Measurements from ENCODE around the gene CLTCL1.

CLTCL1 gene

GRCh38 chr22:19231986-19232385, 59.5 kb downstream of the CLTCL1 start:
- no peaks in the 10 kb centered on the region for H3K36me3 ChIP-seq (ENCODE audit: control insufficient read depth in 2 of 2, insufficient read depth in 2 of 2, low read length in 2 of 2)
- no peaks in the 10 kb centered on the region for H3K9me3 ChIP-seq (ENCODE audit: control insufficient read depth in 2 of 2, low read length in 2 of 2)
- H3K27me3 ChIP-seq (ENCODE audit: control insufficient read depth in 1 of 2, insufficient read depth in 2 of 2, low read length in 2 of 2): no peaks in the 10 kb centered on the region
- H3K27ac ChIP-seq (ENCODE audit: low read length): no peak overlapping the region
- H3K4me1 ChIP-seq (ENCODE audit: control insufficient read depth, insufficient read depth, low read length): peaks cover 9% of the 10 kb centered on the region
- H3K9ac ChIP-seq (ENCODE audit: low read length in 2 of 2): no peak overlapping the region
- no peak overlapping the region for H3K4me3 ChIP-seq (ENCODE audit: low read length in 2 of 2)

DNA sequence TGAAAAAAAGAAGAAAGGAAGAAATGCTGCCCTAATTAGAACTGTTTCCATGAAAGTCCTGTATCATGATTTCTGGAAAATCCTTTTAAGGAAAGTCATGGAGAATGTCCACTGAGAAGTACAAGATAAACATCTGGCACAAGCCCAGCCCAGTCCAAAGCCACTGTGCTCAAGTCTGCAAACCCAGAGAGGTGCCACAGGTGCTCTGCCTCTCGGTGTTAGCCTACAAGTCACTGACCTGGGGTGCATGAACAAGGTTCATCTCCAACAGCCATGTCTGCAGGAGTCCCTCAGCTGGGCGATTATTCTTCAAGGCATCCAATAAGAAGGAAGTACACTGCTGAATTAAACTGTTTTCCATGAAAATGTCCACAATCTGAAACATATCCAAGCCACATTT, 61.9 kb downstream of the CLTCL1 start:
- Histone ChIP-seq H3K4me1 (ENCODE audit: control insufficient read depth, insufficient read depth, low read length) (peaks cover 9% of the 10 kb centered on the region), H3K9ac (ENCODE audit: low read length in 2 of 2) (no peak overlapping the region), H3K4me3 (ENCODE audit: low read length in 2 of 2) (no peak overlapping the region), H3K27ac (ENCODE audit: low read length) (no peak overlapping the region), H3K9me3 (ENCODE audit: control insufficient read depth in 2 of 2, low read length in 2 of 2) (no peaks in the 10 kb centered on the region), H3K27me3 (ENCODE audit: control insufficient read depth in 1 of 2, insufficient read depth in 2 of 2, low read length in 2 of 2) (no peaks in the 10 kb centered on the region), H3K36me3 (ENCODE audit: control insufficient read depth in 2 of 2, insufficient read depth in 2 of 2, low read length in 2 of 2) (peaks cover 0 to 3% of the 10 kb centered on the region in 2 donors)

DNA sequence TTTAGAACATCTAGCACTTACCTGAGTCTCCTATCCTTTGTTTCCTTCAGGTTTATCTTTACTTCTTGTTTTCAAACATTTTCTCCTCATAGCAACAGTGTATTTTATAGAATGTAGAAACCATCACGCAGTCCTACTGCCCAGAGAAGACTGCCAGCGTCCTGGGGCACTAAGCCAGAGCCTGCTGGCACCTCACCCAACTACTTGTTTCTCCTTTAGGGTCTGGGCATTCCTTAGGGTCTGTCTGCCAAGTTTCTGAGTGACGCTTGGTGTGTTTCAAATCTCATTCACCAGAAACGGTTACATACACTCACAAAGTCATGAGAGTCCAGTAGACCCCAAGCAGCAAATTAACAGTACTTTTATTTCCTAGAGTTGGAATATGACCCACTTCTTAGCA, 63.3 kb downstream of the CLTCL1 start:
- no peaks in the 10 kb centered on the region for H3K9me3 ChIP-seq (ENCODE audit: control insufficient read depth in 2 of 2, low read length in 2 of 2)
- no peak overlapping the region for H3K9ac ChIP-seq (ENCODE audit: low read length in 2 of 2)
- H3K36me3 ChIP-seq (ENCODE audit: control insufficient read depth in 2 of 2, insufficient read depth in 2 of 2, low read length in 2 of 2): peaks cover 4 to 10% of the 10 kb centered on the region in 2 donors
- H3K27ac ChIP-seq (ENCODE audit: low read length): no peak overlapping the region
- no peak overlapping the region for H3K4me3 ChIP-seq (ENCODE audit: low read length in 2 of 2)
- H3K27me3 ChIP-seq (ENCODE audit: control insufficient read depth in 1 of 2, insufficient read depth in 2 of 2, low read length in 2 of 2): no peaks in the 10 kb centered on the region
- peaks cover 9% of the 10 kb centered on the region for H3K4me1 ChIP-seq (ENCODE audit: control insufficient read depth, insufficient read depth, low read length)

GRCh38 chr22:19226428-19226827, 65.1 kb downstream of the CLTCL1 start:
- H3K4me3 ChIP-seq (ENCODE audit: low read length in 2 of 2): no peak overlapping the region
- H3K9me3 ChIP-seq (ENCODE audit: control insufficient read depth in 2 of 2, low read length in 2 of 2): no peaks in the 10 kb centered on the region
- peaks cover 9% of the 10 kb centered on the region for H3K4me1 ChIP-seq (ENCODE audit: control insufficient read depth, insufficient read depth, low read length)
- H3K9ac ChIP-seq (ENCODE audit: low read length in 2 of 2): no peak overlapping the region
- H3K27me3 ChIP-seq (ENCODE audit: control insufficient read depth in 1 of 2, insufficient read depth in 2 of 2, low read length in 2 of 2): no peaks in the 10 kb centered on the region
- H3K27ac ChIP-seq (ENCODE audit: low read length): no peak overlapping the region
- H3K36me3 ChIP-seq (ENCODE audit: control insufficient read depth in 2 of 2, insufficient read depth in 2 of 2, low read length in 2 of 2): peaks cover 16 to 21% of the 10 kb centered on the region in 2 donors

GRCh38 chr22:19225560-19225959, 66.0 kb downstream of the CLTCL1 start:
- Histone ChIP-seq H3K9me3 (ENCODE audit: control insufficient read depth in 2 of 2, low read length in 2 of 2) (no peaks in the 10 kb centered on the region), H3K27ac (ENCODE audit: low read length) (no peak overlapping the region), H3K36me3 (ENCODE audit: control insufficient read depth in 2 of 2, insufficient read depth in 2 of 2, low read length in 2 of 2) (peaks cover 16 to 23% of the 10 kb centered on the region in 2 donors), H3K9ac (ENCODE audit: low read length in 2 of 2) (no peak overlapping the region), H3K4me3 (ENCODE audit: low read length in 2 of 2) (no peak overlapping the region), H3K27me3 (ENCODE audit: control insufficient read depth in 1 of 2, insufficient read depth in 2 of 2, low read length in 2 of 2) (no peaks in the 10 kb centered on the region), H3K4me1 (ENCODE audit: control insufficient read depth, insufficient read depth, low read length) (peaks cover 9% of the 10 kb centered on the region)

- H3K36me3 ChIP-seq (ENCODE audit: control insufficient read depth in 2 of 2, insufficient read depth in 2 of 2, low read length in 2 of 2): peaks cover 16 to 24% of the 10 kb centered on the region in 2 donors
- no peak overlapping the region for H3K9ac ChIP-seq (ENCODE audit: low read length in 2 of 2)
- no peaks in the 10 kb centered on the region for H3K27me3 ChIP-seq (ENCODE audit: control insufficient read depth in 1 of 2, insufficient read depth in 2 of 2, low read length in 2 of 2)
- H3K27ac ChIP-seq (ENCODE audit: low read length): no peak overlapping the region
- peaks cover 9% of the 10 kb centered on the region for H3K4me1 ChIP-seq (ENCODE audit: control insufficient read depth, insufficient read depth, low read length)
- H3K9me3 ChIP-seq (ENCODE audit: control insufficient read depth in 2 of 2, low read length in 2 of 2): no peaks in the 10 kb centered on the region
- H3K4me3 ChIP-seq (ENCODE audit: low read length in 2 of 2): no peak overlapping the region
These were observed 66.5 kb downstream of the CLTCL1 start for GRCh38 chr22:19224985-19225384.

DNA sequence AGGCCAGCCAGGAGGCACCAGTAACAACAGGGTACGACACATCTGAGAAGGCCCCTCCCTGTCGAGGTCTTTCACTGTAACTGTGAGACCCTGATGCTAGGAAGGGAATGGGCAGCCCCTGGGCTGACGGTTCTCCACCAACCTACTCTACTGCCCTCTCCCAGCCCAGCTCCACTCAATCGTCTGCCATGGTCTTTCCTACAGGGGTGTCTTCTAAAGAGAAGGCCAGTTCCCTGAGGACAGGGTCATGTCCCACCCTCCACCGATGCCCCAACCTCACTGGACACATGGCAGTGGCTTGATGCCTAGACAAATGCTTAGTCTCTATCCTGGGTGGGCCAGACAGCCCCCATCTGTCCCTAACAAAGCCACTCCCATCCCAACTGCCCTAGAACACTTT, 67.0 kb downstream of the CLTCL1 start:
- Histone ChIP-seq H3K9me3 (ENCODE audit: control insufficient read depth in 2 of 2, low read length in 2 of 2) (no peaks in the 10 kb centered on the region), H3K27me3 (ENCODE audit: control insufficient read depth in 1 of 2, insufficient read depth in 2 of 2, low read length in 2 of 2) (no peaks in the 10 kb centered on the region), H3K9ac (ENCODE audit: low read length in 2 of 2) (no peak overlapping the region), H3K36me3 (ENCODE audit: control insufficient read depth in 2 of 2, insufficient read depth in 2 of 2, low read length in 2 of 2) (peaks cover 16 to 27% of the 10 kb centered on the region in 2 donors), H3K4me3 (ENCODE audit: low read length in 2 of 2) (no peak overlapping the region), H3K4me1 (ENCODE audit: control insufficient read depth, insufficient read depth, low read length) (peaks cover 9% of the 10 kb centered on the region), H3K27ac (ENCODE audit: low read length) (no peak overlapping the region)

GRCh38 chr22:19223617-19224016, 67.9 kb downstream of the CLTCL1 start:
- Histone ChIP-seq H3K36me3 (ENCODE audit: control insufficient read depth in 2 of 2, insufficient read depth in 2 of 2, low read length in 2 of 2) (peaks cover 16 to 27% of the 10 kb centered on the region in 2 donors), H3K4me1 (ENCODE audit: control insufficient read depth, insufficient read depth, low read length) (peaks cover 8% of the 10 kb centered on the region), H3K9ac (ENCODE audit: low read length in 2 of 2) (no peak overlapping the region), H3K9me3 (ENCODE audit: control insufficient read depth in 2 of 2, low read length in 2 of 2) (no peaks in the 10 kb centered on the region), H3K4me3 (ENCODE audit: low read length in 2 of 2) (no peak overlapping the region), H3K27me3 (ENCODE audit: control insufficient read depth in 1 of 2, insufficient read depth in 2 of 2, low read length in 2 of 2) (no peaks in the 10 kb centered on the region), H3K27ac (ENCODE audit: low read length) (no peak overlapping the region)

- no peaks in the 10 kb centered on the region for H3K27me3 ChIP-seq (ENCODE audit: control insufficient read depth in 1 of 2, insufficient read depth in 2 of 2, low read length in 2 of 2)
- no peak overlapping the region for H3K4me3 ChIP-seq (ENCODE audit: low read length in 2 of 2)
- H3K9me3 ChIP-seq (ENCODE audit: control insufficient read depth in 2 of 2, low read length in 2 of 2): no peaks in the 10 kb centered on the region
- H3K4me1 ChIP-seq (ENCODE audit: control insufficient read depth, insufficient read depth, low read length): peaks cover 3% of the 10 kb centered on the region
- H3K9ac ChIP-seq (ENCODE audit: low read length in 2 of 2): no peak overlapping the region
- no peak overlapping the region for H3K27ac ChIP-seq (ENCODE audit: low read length)
- H3K36me3 ChIP-seq (ENCODE audit: control insufficient read depth in 2 of 2, insufficient read depth in 2 of 2, low read length in 2 of 2): peaks cover 16 to 27% of the 10 kb centered on the region in 2 donors
These were observed 68.4 kb downstream of the CLTCL1 start for GRCh38 chr22:19223110-19223509.

DNA sequence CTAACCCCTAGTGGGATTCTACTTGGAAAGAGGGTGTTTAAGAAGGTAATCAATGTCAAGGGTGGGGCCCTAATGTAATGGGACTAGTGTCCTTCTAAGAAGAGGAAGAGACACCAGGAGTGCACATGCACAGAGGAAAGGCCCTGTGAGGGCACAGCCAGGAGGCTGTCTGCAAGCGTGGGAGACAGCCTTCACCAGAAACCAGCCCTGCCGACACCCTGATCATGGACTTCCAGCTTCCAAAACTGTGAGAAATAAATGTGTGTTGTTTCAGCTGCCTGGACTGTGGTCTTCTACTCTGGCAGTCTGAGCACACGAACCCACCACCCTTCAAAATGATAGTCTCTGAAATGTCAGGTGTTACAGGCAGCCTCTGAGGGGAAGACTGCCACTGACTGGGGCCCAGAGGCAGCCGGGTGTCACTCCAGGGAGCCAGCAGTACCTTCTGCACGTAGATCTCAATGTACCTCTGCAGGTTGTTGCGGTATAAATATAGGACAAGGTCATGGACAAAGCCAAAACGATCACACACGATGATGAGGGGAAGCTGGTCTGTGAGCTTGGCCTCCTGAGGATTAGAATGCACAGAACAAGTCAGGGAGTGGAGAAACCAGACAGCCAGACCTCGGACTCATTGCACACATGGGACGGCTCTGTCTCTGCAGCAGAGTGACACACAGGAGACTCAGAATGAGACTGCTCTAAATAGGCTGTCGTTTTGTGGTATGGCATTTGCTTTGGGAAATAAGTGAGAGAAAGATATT, 69.1 kb downstream of the CLTCL1 start:
- H3K4me3 ChIP-seq (ENCODE audit: low read length in 2 of 2): no peak overlapping the region
- H3K9me3 ChIP-seq (ENCODE audit: control insufficient read depth in 2 of 2, low read length in 2 of 2): no peaks in the 10 kb centered on the region
- H3K27ac ChIP-seq (ENCODE audit: low read length): no peak overlapping the region
- H3K4me1 ChIP-seq (ENCODE audit: control insufficient read depth, insufficient read depth, low read length): no peaks in the 10 kb centered on the region
- H3K9ac ChIP-seq (ENCODE audit: low read length in 2 of 2): no peak overlapping the region
- H3K36me3 ChIP-seq (ENCODE audit: control insufficient read depth in 2 of 2, insufficient read depth in 2 of 2, low read length in 2 of 2): peaks cover 16 to 27% of the 10 kb centered on the region in 2 donors
- H3K27me3 ChIP-seq (ENCODE audit: control insufficient read depth in 1 of 2, insufficient read depth in 2 of 2, low read length in 2 of 2): no peaks in the 10 kb centered on the region

DNA sequence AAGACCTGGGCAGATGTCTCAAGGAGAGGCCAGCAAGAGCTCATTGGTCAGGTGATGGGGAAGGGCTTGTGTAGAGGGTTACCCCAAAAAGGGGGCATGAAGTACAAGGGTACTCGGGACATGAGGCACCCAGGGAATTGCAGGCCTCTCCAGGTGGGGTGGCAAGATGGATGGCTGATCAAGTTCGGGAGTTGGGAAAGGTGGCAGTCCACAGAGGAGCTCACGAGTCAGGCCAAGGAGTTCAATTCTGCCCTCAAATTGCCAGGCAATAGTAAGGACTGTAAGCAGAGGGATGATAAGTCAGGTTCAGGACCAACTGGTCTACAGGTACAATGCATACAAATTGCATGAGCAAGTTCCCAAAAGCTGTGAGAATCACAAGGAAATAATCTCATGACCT, 70.7 kb downstream of the CLTCL1 start:
- no peak overlapping the region for H3K27ac ChIP-seq (ENCODE audit: low read length)
- peaks cover 16 to 25% of the 10 kb centered on the region in 2 donors for H3K36me3 ChIP-seq (ENCODE audit: control insufficient read depth in 2 of 2, insufficient read depth in 2 of 2, low read length in 2 of 2)
- no peaks in the 10 kb centered on the region for H3K9me3 ChIP-seq (ENCODE audit: control insufficient read depth in 2 of 2, low read length in 2 of 2)

More for the DNA sequence above, 70.7 kb downstream of the CLTCL1 start:
- H3K4me3 ChIP-seq (ENCODE audit: low read length in 2 of 2): no peak overlapping the region
- H3K9ac ChIP-seq (ENCODE audit: low read length in 2 of 2): no peak overlapping the region
- no peaks in the 10 kb centered on the region for H3K4me1 ChIP-seq (ENCODE audit: control insufficient read depth, insufficient read depth, low read length)
- H3K27me3 ChIP-seq (ENCODE audit: control insufficient read depth in 1 of 2, insufficient read depth in 2 of 2, low read length in 2 of 2): no peaks in the 10 kb centered on the region
